H1 (cell line): Measurements from ENCODE around the gene ZNF573. TPM values are rescaled to one million over a fixed set of nuclear protein-coding genes. Genes with fewer than 3 reads are reported as not detected.
A peak's percentile ranks its signal among the peaks of the same experiment; 100 is the strongest.

Source experiments
- CTCF ChIA-PET: fragments of 300-600 bp; sonication (Branson Sonifier 250); formaldehyde crosslinking; loops from one replicate; lab custom pipeline; 2021; ENCODE audit not compliant: partially characterized antibody; lab: Charles Lee
- POLR2A ChIA-PET: fragments of 300-600 bp; sonication (Branson Sonifier 250); formaldehyde crosslinking; loops from one replicate; lab custom pipeline; 2021; ENCODE audit warnings: inconsistent platforms; ENCODE audit not compliant: partially characterized antibody; lab: Charles Lee
- DNase-seq, 2 experiments: peaks; one replicate each; pipeline versions ENCODE4 v3.0.0 to v3.0.0-alpha.2; 2010 to 2022; ENCODE audit warnings: low spot score in 2 of 2, low read depth in 1 of 2, mixed read lengths in 1 of 2
- FAIRE-seq: peaks from 2 replicates; lab custom pipeline; 2011; peaks lifted over from hg19 to GRCh38; lab: Jason Lieb, UNC
- H2AFZ ChIP-seq: 2 replicates; pipeline ENCODE4 v1.8.1; 2012; ENCODE audit warnings: low read length, inconsistent platforms
- H2AK5ac ChIP-seq: 2 replicates; pipeline ENCODE4 v1.6.1; 2013; ENCODE audit warnings: low read depth, low read length
- H2BK120ac ChIP-seq: replicated peaks from 2 replicates; pipeline ENCODE3; 2013; ENCODE audit warnings: low read depth, low read length, inconsistent platforms
- H2BK12ac ChIP-seq: 2 replicates; pipeline ENCODE4 v1.6.1; 2013; ENCODE audit warnings: low read depth, low read length
- H2BK15ac ChIP-seq: 2 replicates; pipeline ENCODE4 v1.6.1; 2013; ENCODE audit warnings: low read length
- H2BK20ac ChIP-seq: 2 replicates; pipeline ENCODE4 v1.6.1; 2013; ENCODE audit warnings: low read length
- H2BK5ac ChIP-seq: 2 replicates; pipeline ENCODE4 v1.6.1; 2013; ENCODE audit warnings: low read depth, low read length
- H3K14ac ChIP-seq: 2 replicates; pipeline ENCODE4 v1.6.1; 2013; ENCODE audit warnings: inconsistent platforms; ENCODE audit not compliant: insufficient read length
- H3K18ac ChIP-seq: 2 replicates; pipeline ENCODE4 v1.6.1; 2013; ENCODE audit warnings: low read length; ENCODE audit errors: extremely low read depth
- H3K23ac ChIP-seq: 2 replicates; pipeline ENCODE4 v1.6.1; 2013; ENCODE audit warnings: inconsistent platforms; ENCODE audit not compliant: insufficient read length
- H3K23me2 ChIP-seq: 2 replicates; pipeline ENCODE4 v1.6.1; 2013; ENCODE audit warnings: low read depth, low read length
- H3K27ac ChIP-seq: 2 replicates; pipeline ENCODE4 v1.6.1; 2011; ENCODE audit warnings: low read depth, low read length, inconsistent platforms
- H3K27me3 ChIP-seq, 4 experiments: replicated peaks in 1 of 4; 1 replicate in 1 of 4; 2 replicates in 3 of 4; pipeline versions ENCODE4 v1.6.1 to v1.8.1; 2011 to 2013; ENCODE audit warnings: low read length in 3 of 4, mild to moderate bottlenecking in 3 of 4, inconsistent platforms in 2 of 4, mixed read lengths in 2 of 4, moderate library complexity in 1 of 4; ENCODE audit not compliant: control insufficient read depth in 3 of 4, insufficient read depth in 3 of 4; ENCODE audit errors: extremely low read depth in 1 of 4
- H3K36me3 ChIP-seq, 4 experiments: 2 replicates each; pipeline versions ENCODE4 v1.6.1 to v1.8.1; 2011 to 2013; ENCODE audit warnings: mild to moderate bottlenecking in 4 of 4, low read length in 3 of 4, moderate library complexity in 2 of 4, control low read depth in 1 of 4, inconsistent platforms in 1 of 4; ENCODE audit not compliant: insufficient read depth in 4 of 4, control insufficient read depth in 2 of 4
- H3K4ac ChIP-seq: replicated peaks from 2 replicates; pipeline ENCODE3; 2013; ENCODE audit warnings: low read length, low read depth, mixed read lengths, inconsistent platforms; ENCODE audit not compliant: insufficient read length
- H3K4me1 ChIP-seq, 4 experiments: replicated peaks in 1 of 4; 1 replicate in 1 of 4; 2 replicates in 3 of 4; pipeline versions ENCODE4 v1.6.1 to v1.8.1; 2011 to 2013; ENCODE audit warnings: low read length in 3 of 4, inconsistent platforms in 2 of 4, mixed read lengths in 1 of 4; ENCODE audit not compliant: insufficient read depth in 4 of 4, control insufficient read depth in 3 of 4
- H3K4me2 ChIP-seq, 2 experiments: 2 replicates each; pipeline versions ENCODE4 v1.6.1 to v1.8.1; 2011 to 2013; ENCODE audit warnings: low read depth in 2 of 2, low read length in 2 of 2, control low read depth in 1 of 2, inconsistent platforms in 1 of 2, mild to moderate bottlenecking in 1 of 2; ENCODE audit not compliant: insufficient read depth in 1 of 2
- H3K4me3 ChIP-seq, 4 experiments: fragments of 200-600, 300-600 bp in 1 of 4; sonication (generic), shearing (Covaris generic), sonication (Bioruptor Twin) in 1 of 4; 2 replicates each; pipeline versions ENCODE4 v1.5.1 to v1.8.1; 2011 to 2016; ENCODE audit warnings: low read length in 4 of 4, low read depth in 3 of 4, control low read depth in 2 of 4, inconsistent platforms in 2 of 4, mild to moderate bottlenecking in 2 of 4, mixed read lengths in 1 of 4, moderate library complexity in 1 of 4; ENCODE audit not compliant: insufficient read depth in 2 of 4; ENCODE audit errors: extremely low read depth in 1 of 4
- H3K56ac ChIP-seq: replicated peaks from 2 replicates; pipeline ENCODE3; 2013; ENCODE audit warnings: low read depth, mild to moderate bottlenecking, mixed read lengths, low read length, inconsistent platforms; ENCODE audit not compliant: insufficient read length
- H3K79me1 ChIP-seq: 2 replicates; pipeline ENCODE4 v1.6.1; 2013; ENCODE audit warnings: low read depth, low read length, control low read depth
- H3K79me2 ChIP-seq, 2 experiments: 2 replicates each; pipeline versions ENCODE4 v1.6.1 to v1.8.1; 2012 to 2013; ENCODE audit warnings: low read length in 2 of 2, mild to moderate bottlenecking in 2 of 2, inconsistent platforms in 1 of 2; ENCODE audit not compliant: insufficient read depth in 2 of 2, control insufficient read depth in 1 of 2
- H3K9ac ChIP-seq, 4 experiments: replicated peaks in 1 of 4; 1 replicate in 1 of 4; 2 replicates in 3 of 4; pipeline versions ENCODE4 v1.6.1 to v1.8.1; 2011 to 2013; ENCODE audit warnings: low read depth in 3 of 4, low read length in 3 of 4, control low read depth in 2 of 4, mild to moderate bottlenecking in 2 of 4, moderate library complexity in 2 of 4, inconsistent platforms in 1 of 4; ENCODE audit errors: extremely low read depth in 1 of 4
- H3K9me3 ChIP-seq, 2 experiments: 2 replicates each; pipeline versions ENCODE4 v1.6.1 to v1.8.1; 2012 to 2013; ENCODE audit warnings: mild to moderate bottlenecking in 2 of 2, moderate library complexity in 2 of 2, control low read depth in 1 of 2, inconsistent platforms in 1 of 2, low read depth in 1 of 2, low read length in 1 of 2, mixed read lengths in 1 of 2; ENCODE audit not compliant: insufficient read depth in 2 of 2
- H4K20me1 ChIP-seq, 2 experiments: replicated peaks in 1 of 2; 2 replicates each; pipeline versions ENCODE3 to v1.8.1; 2011 to 2013; ENCODE audit warnings: inconsistent platforms in 2 of 2, low read length in 2 of 2, mild to moderate bottlenecking in 1 of 2; ENCODE audit not compliant: insufficient read depth in 2 of 2, control insufficient read depth in 1 of 2
- H4K5ac ChIP-seq: 2 replicates; pipeline ENCODE4 v1.6.1; 2013; ENCODE audit warnings: low read length, low read depth, mixed read lengths, inconsistent platforms; ENCODE audit not compliant: insufficient read length
- H4K8ac ChIP-seq: 2 replicates; pipeline ENCODE4 v1.8.0; 2013; ENCODE audit warnings: mild to moderate bottlenecking, moderate library complexity, low read length, inconsistent platforms; ENCODE audit not compliant: insufficient read depth; ENCODE audit errors: extremely low read depth
- H4K91ac ChIP-seq: replicated peaks from 2 replicates; pipeline ENCODE3; 2013; ENCODE audit warnings: low read length, mixed read lengths, inconsistent platforms; ENCODE audit not compliant: insufficient read length
- BCL11A ChIP-seq, 2 experiments: IDR thresholded peaks; one replicate each; pipeline ENCODE4 v1.6.1; 2011; ENCODE audit warnings: low read depth in 2 of 2, low read length in 2 of 2, mild to moderate bottlenecking in 2 of 2
- EP300 ChIP-seq, 2 experiments: IDR thresholded peaks; 1 replicate in 1 of 2; 2 replicates in 1 of 2; pipeline ENCODE4 v1.6.1; 2011 to 2012; ENCODE audit warnings: low read depth in 2 of 2, low read length in 2 of 2, mild to moderate bottlenecking in 2 of 2, borderline replicate concordance in 1 of 2, inconsistent platforms in 1 of 2, moderate library complexity in 1 of 2
- GTF2F1 ChIP-seq: IDR thresholded peaks from 2 replicates; pipeline ENCODE4 v1.6.1; 2012; ENCODE audit warnings: low read depth, low read length, improper control_type of control experiment, borderline replicate concordance
- POU5F1 ChIP-seq: IDR thresholded peaks from 2 replicates; pipeline ENCODE4 v1.6.1; 2011; ENCODE audit warnings: low read depth, mild to moderate bottlenecking, low read length, moderate library complexity
- RAD21 ChIP-seq, 2 experiments: IDR thresholded peaks in 1 of 2; conservative IDR thresholded peaks in 1 of 2; 2 replicates each; pipeline ENCODE4 v1.6.1; 2011; ENCODE audit warnings: low read depth in 2 of 2, low read length in 2 of 2, improper control_type of control experiment in 1 of 2, inconsistent platforms in 1 of 2, mild to moderate bottlenecking in 1 of 2, moderate library complexity in 1 of 2
- RFX5 ChIP-seq: IDR thresholded peaks from 2 replicates; pipeline ENCODE4 v1.6.1; 2011; ENCODE audit warnings: low read depth, low read length, improper control_type of control experiment, borderline replicate concordance
- SP2 ChIP-seq: IDR thresholded peaks from 2 replicates; pipeline ENCODE4 v1.6.1; 2012; ENCODE audit warnings: mild to moderate bottlenecking, low read length, inconsistent platforms
- SP4 ChIP-seq: IDR thresholded peaks from 2 replicates; pipeline ENCODE4 v1.6.1; 2012; ENCODE audit warnings: low read length, inconsistent platforms
- TAF7 ChIP-seq: optimal IDR thresholded peaks from 2 replicates; pipeline ENCODE3; 2011; ENCODE audit warnings: low read depth, mild to moderate bottlenecking, inconsistent platforms, low read length, moderate library complexity, borderline replicate concordance
- WGBS, 2 experiments: shearing (Covaris generic) in 1 of 2; methylation state at CpG; one replicate each; pipeline versions ENCODE4 v1.1.6 to v1.1.7; 2013 to 2015; ENCODE audit warnings: low lambda C conversion rate in 2 of 2, mixed read lengths in 2 of 2, inconsistent platforms in 1 of 2, low coverage in 1 of 2, missing lambda C conversion rate in 1 of 2; ENCODE audit not compliant: insufficient replicate concordance in 2 of 2, insufficient coverage in 1 of 2, insufficient read length in 1 of 2; ENCODE audit errors: extremely low coverage in 1 of 2, missing lambda C conversion rate in 1 of 2; 5-methylcytosine and 5-hydroxymethylcytosine counted together
- polyA plus RNA-seq, 7 experiments: library from polyadenylated mRNA; depleted of rRNA in 3 of 7; stranded (reverse) in 5 of 7; unstranded in 2 of 7; fragments of >200 nt in 5 of 7; fragments of 200-250 nt in 2 of 7; gene quantifications; 1 replicate in 5 of 7; 2 replicates in 1 of 7; 4 replicates in 1 of 7; pipeline versions ENCODE4 v1.2.1 to v1.2.3, GENCODE V29; 2011 to 2013; ENCODE audit warnings: missing spikeins in 2 of 7, mixed read lengths in 2 of 7
- total RNA-seq: library from RNA; stranded (reverse); fragmentation: NEBNext Ultra II Directional; extraction: Animal tissue kit (Norgen Biotek cat#: 25700); gene quantifications from 2 replicates; pipeline ENCODE4 v1.2.1, GENCODE V29; 2021
- TF ChIP-seq, protein P1 (sequence below): IDR thresholded peaks from 2 replicates; pipeline ENCODE4 v1.6.1; 2011; ENCODE audit warnings: low read length, improper control_type of control experiment

Gene ZNF573
- total and polyA plus RNA-seq, 2 of the 8 experiments (the other 6 are each of a cell fraction or from before 2014, with no cell fraction given): 6.3 to 13.8 TPM

GRCh38 chr19:37695144-37695899 lies 84.1 kb downstream of the ZNF573 start:
- H2BK5ac ChIP-seq: no peak overlapping the region
- no peak overlapping the region for H2AK5ac ChIP-seq
- H2BK120ac ChIP-seq: no peak overlapping the region
- H4K20me1 ChIP-seq: peaks cover 0 to 7% of the 10 kb centered on the region in 2 experiments
- CTCF ChIA-PET: interaction anchor here (0.7 kb wide), 1 partner anchor 569 kb away, joined by 4 read pairs; the partner anchor contains the start of gene SPINT2
- no peak overlapping the region for H2AFZ ChIP-seq
- H4K5ac ChIP-seq: no peak overlapping the region
- no peak overlapping the region for H2BK15ac ChIP-seq
- peaks cover 8 to 13% of the 10 kb centered on the region in 2 experiments for H3K9me3 ChIP-seq
- no peak overlapping the region for H3K14ac ChIP-seq
- POLR2A ChIA-PET: interaction anchor here (0.6 to 2.4 kb wide), 7 partner anchors 8 to 350 kb away, joined by 3 to 11 read pairs (median 3); partner anchors contain the start of genes ZNF540 and ZNF571
- H2BK20ac ChIP-seq: no peak overlapping the region
- H3K56ac ChIP-seq: no peak overlapping the region
- peaks cover 0 to 2% (median 0%) of the 10 kb centered on the region in 4 experiments; a peak in 1 of 7 replicates for H3K4me1 ChIP-seq
- H3K4ac ChIP-seq: no peak overlapping the region
- peaks cover 4 to 36% (median 15%) of the 10 kb centered on the region in 4 experiments; a peak in 7 of 8 replicates for H3K36me3 ChIP-seq
- peaks cover 4% of the 10 kb centered on the region for H3K23me2 ChIP-seq
- no peaks in the 10 kb centered on the region for H3K79me2 ChIP-seq
- H3K23ac ChIP-seq: no peak overlapping the region
- H3K27ac ChIP-seq: no peak overlapping the region
- no peaks in the 10 kb centered on the region for H3K79me1 ChIP-seq
- DNase-seq: no peak
- peaks cover 1 to 17% (median 9%) of the 10 kb centered on the region in 4 experiments; a peak in 5 of 7 replicates for H3K27me3 ChIP-seq
- 58% methylated on average over 2 of the region's 3 CpGs; no CpG with 5 or more reads in 1 of the 2 experiments for WGBS, 2 experiments
- no peak overlapping the region for H3K9ac ChIP-seq
- H4K91ac ChIP-seq: no peak overlapping the region
- no peak overlapping the region for H3K4me3 ChIP-seq
- H3K18ac ChIP-seq: no peak overlapping the region
- H4K8ac ChIP-seq: no peak overlapping the region
- peak; percentile 48 for FAIRE-seq
- H3K4me2 ChIP-seq: no peak overlapping the region
- no peak overlapping the region for H2BK12ac ChIP-seq
- no peak for TF ChIP-seq EP300 (IDR thresholded peaks at IDR 0.05; ENCODE audit: borderline replicate concordance in 1 of 2, low read depth in 2 of 2, low read length in 2 of 2)
- TF ChIP-seq SP4: no peak
- no peak for TF ChIP-seq POU5F1
- TF ChIP-seq SP2: no peak
- TF ChIP-seq, protein P1, sequence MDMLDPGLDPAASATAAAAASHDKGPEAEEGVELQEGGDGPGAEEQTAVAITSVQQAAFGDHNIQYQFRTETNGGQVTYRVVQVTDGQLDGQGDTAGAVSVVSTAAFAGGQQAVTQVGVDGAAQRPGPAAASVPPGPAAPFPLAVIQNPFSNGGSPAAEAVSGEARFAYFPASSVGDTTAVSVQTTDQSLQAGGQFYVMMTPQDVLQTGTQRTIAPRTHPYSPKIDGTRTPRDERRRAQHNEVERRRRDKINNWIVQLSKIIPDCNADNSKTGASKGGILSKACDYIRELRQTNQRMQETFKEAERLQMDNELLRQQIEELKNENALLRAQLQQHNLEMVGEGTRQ: no peak
- TF ChIP-seq RFX5: no peak
- TF ChIP-seq BCL11A (IDR thresholded peaks at IDR 0.05; ENCODE audit: low read depth in 2 of 2, low read length in 2 of 2): no peak
- no peak for TF ChIP-seq TAF7
- no peak for TF ChIP-seq GTF2F1
- TF ChIP-seq RAD21 (IDR thresholded peaks at IDR 0.05 in 1 of 2, conservative IDR thresholded peaks at IDR 0.05 in 1 of 2; ENCODE audit: low read depth in 2 of 2, low read length in 2 of 2): 0 out of 4 replicates have a peak, but pooled peaks of 1 of the 2 experiments have one; percentile 0
